GM19351 (cell line): ENCODE measurements around the gene EFCAB8.

Experiments
- ATAC-seq: cut with Tn5 transposase; IDR thresholded peaks from one replicate; pipeline ENCODE4 v1.9.1; 2021; ENCODE audit warnings: mild to moderate bottlenecking, moderate library complexity; ENCODE audit not compliant: unreplicated experiment

Gene EFCAB8

DNA sequence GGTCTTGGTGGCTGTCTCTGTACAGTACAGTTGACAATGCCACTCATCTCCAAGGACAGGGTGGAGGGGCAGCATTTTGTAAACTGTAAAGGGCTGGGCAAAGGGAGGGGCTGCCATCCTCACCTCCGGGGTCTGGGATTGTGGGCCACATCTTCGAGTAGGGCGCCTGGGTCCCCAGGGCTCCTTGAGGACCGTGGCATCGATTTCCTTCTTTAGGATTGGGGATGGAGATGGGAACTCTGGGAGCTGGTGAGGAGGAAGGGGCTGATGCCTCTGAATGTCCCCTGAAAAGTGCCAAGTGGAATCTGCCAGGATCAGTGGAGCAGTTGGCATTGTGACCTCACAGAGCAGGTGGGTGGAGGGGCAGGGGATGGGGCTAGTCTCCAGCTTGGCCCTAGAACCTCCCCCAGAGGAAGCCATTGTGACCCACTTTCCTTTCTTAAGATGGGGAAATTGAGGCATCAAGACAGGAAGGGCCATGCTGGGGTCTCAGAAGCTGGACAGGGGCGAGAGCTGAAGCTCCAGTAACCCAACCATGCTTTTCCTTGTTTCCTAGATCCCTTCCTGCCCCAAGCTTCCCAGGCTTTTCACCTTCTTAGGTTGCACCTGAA is 145.5 kb downstream of the EFCAB8 start, which contains the start of gene SUN5:
TSS of gene SUN5 (minus strand) at position 293 of the 611 bp plus-strand sequence. CDS start at position 200, 93 bp downstream.
- no peak for ATAC-seq

DNA sequence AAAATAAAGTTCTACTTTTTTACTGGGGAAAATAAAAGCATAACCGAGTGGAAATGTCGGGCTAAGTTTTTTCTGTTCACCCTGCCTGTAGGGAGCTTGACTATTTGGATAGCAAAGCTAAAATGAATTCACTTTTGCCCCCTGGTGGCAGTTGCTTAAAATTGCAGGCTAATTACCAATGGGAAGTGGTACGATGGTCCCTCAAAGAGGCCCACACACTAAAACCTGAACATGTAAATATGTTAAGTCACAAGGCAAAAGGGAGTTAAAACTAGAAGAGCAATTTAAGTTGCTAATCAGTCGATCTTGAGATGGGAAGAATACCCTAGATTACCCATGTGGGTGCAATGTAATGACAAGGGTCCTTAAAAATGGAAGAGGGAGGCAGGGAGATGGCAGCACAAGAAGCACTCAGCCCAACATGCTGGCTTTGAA is 146.4 kb downstream of the EFCAB8 start:
- ATAC-seq: no peak

DNA sequence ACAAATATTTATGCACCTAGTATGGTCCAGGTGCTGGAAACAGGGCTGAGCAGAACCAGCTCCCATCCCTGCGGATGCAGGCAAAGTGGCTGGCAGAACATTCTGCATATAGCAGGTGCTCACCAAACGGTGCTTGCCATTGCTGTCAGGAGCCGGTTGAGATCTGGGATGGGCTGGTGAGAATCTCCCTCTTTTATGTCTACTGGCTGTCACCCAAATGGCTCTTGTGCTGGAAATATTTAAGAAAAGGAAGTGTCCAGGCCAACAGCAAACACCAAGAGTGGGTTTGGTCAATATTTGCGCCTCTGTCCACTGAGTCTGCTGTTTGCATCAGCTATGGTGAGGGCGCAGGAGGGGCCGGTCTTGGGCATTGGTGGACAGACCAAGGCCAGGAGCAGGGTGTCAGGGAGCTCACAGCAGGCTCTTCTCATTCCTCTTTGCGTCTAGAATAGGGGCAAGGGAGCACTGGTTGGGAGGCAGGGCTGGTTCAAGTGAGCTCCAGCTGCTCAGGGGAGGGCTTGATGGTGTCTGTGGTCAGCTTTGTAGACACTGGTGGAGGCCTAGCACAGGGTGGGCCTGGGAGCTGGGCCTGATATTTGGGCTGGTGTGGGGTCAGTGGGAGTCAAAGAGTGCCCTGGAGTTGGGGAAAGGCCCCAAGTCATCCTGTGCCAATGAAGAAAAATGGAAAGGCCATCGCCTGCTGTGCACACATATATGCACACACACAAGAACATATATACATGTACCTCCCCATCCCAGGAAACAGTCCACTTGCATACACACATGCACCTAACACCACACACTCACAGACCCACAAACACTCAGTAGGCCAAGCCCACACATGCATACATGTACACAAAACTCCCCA is 147.4 kb downstream of the EFCAB8 start:
- no peak for ATAC-seq

DNA sequence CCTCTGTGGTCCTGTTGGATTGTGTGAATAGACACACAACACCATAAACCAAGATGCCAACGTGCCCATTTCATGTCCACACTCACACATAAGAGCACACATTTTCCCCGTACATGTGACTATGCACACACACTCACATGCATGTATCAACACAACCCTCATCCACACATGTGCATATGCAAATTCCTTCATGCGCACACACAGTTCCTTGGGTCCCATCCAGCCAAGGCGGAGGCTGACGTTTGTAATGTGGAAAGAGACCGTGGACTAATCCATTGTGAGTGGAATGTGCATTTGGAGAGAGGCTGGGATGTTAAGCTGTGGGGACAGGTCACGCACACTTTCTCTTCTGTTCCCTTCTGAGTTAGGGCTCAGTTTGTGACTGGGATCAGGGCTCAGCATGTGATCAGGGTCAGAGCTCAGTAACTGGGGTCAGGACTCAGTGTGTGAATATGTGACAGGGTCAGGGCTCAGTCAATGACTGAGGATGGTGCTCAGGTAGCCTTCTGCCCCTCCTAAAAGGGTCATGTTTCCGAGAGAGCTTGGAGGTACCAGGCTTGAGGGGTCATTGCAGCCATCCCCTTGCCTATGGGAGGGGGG is 148.2 kb downstream of the EFCAB8 start:
- ATAC-seq: no peak

DNA sequence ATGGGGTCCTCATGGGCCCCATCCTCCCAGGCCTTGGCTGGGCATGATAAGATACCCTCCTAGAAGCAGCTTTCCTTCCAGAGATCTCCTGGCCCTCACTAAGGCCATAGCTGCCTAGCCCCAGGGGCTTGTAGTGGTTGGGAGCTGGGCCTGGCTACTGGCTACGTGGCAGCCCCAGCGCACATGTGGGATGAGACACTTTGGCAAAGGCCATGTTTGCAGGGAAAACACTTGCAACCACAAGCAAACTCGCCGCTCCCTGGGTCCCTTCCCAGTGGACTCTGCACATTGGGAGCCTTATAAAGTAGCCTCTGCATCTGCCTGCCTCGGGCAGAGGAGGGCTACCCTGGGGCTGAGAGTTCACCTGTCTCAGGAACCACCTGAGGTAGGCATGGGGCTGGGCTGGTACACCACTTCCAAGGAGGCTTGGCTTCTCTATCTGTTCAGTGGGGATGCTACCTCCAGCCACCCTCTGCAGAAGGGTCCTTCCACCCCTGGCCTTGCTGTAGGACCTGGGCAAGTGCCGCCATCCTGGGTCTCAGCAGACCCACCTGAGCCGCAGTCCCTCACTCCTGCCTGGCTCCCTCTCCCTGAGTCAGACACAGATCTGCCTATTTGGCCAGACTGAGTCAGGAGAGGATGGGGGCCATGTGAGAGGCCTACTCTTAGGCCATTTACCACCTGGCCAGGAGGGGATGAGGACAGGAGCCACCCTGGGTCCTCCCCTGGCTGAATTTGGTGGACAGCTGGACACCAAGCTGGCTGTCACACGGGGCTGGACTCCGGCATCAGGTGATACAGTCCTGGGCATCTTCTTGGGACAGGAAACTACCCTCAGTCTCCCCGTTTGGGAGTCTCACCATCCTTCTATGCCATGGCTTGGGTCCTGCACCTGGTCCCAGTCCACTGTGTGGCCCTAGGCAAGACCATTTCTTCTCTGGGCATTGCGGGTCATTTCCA is 148.9 kb downstream of the EFCAB8 start, which contains the start of gene BPIFB2:
TSS of gene BPIFB2 (plus strand) at position 329 of the 960 bp plus-strand sequence. CDS start 871 bp downstream, outside the sequence.
- no peak for ATAC-seq

DNA sequence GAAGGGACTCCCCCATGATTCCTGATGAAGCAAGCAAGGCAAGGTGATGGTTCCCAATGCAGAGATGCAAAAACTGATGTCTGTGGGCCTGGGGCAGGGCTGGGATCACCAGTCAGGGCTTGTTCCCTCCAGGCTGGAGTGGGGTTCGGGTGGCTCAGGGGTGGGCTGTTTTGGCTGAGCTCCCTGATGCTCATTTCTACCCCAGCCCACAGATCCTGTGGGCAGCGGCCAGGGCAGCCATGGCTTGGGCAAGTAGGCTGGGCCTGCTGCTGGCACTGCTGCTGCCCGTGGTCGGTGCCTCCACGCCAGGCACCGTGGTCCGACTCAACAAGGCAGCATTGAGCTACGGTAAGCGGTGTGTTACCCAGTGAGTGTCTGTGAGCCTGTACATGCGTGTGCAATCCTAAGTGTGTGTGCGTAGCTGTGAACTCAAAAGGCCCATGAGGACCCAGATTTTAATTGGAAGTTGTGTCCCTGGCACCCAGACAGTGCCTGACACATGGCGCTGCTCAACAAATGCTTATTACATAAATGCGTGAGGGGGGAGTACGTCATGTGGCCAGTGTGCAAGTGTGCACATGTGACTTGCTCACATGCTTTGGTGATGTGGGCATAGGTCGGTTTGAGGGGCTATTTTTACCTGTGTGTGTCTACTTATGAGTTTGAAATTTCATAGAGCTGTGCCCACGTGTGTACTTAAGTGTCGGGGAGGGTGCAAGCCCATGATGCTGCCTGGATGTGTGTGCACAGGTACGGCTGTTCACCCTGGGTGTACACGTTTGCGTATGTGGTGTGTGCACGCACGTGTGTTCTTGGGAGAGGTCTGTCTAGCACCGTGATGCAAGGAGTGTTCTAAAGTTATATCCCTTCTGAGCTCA is 149.9 kb downstream of the EFCAB8 start:
- no peak for ATAC-seq

DNA sequence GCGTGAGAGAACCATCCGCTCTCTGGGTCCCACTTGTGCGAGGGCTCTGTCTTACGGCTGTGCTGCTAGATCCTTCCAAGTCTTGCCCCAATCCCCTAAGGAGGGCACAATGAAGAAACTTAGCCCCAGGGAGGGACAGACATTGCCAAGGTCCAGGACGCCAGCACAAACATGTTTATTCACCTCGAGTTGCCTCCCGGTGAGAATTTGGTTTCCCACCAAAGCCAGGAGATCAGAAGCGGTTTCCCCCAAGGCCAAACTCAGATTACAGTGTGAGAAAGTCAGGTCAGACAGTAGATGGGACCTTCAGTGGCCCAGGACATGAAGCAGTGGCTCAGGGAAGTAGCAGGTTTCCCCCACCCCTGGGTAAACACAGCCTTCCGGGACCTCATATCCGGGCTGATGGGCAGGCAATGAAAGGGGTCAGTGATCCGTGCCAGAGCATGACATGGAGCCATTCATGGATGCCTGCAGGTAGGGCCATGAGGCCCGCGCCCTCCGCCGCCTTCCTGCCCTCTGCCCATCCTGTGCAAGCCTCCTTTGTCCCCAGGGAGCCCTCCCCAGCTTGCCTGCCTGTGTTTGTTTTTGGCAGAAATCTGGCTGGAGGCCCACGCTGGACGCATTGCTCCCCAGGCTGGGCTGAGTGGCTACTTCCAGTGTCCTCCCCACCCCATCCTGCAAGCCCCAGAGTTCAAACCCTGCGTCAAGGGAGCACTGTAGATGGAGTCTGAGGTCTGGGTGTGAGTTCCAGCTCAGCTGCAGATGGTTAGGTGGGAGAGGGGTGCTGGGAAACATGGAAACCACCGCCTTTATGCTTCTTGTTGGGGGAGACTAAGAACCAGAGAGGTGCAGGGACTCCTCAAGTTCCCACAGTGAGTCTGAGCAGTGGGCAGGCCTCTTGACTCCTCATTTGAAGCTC is 150.8 kb downstream of the EFCAB8 start:
- ATAC-seq: no peak

DNA sequence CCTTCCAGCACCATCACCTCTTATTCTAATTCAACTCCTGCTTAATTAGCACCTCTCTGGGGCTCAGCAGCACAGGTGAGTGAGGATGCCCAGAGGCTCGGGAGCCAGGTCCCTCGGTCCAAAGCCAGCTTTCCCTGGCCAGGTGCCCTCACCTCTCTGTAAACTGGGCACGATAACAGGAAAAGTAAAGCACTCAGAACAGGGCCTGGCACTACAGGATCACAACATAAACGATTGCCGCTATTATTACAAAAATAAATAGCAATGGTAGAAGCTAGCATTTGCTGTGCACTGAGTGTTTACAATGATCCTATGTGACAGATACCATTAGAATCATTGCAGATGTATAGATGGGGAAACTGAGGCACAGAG is 151.4 kb downstream of the EFCAB8 start:
- no peak for ATAC-seq

DNA sequence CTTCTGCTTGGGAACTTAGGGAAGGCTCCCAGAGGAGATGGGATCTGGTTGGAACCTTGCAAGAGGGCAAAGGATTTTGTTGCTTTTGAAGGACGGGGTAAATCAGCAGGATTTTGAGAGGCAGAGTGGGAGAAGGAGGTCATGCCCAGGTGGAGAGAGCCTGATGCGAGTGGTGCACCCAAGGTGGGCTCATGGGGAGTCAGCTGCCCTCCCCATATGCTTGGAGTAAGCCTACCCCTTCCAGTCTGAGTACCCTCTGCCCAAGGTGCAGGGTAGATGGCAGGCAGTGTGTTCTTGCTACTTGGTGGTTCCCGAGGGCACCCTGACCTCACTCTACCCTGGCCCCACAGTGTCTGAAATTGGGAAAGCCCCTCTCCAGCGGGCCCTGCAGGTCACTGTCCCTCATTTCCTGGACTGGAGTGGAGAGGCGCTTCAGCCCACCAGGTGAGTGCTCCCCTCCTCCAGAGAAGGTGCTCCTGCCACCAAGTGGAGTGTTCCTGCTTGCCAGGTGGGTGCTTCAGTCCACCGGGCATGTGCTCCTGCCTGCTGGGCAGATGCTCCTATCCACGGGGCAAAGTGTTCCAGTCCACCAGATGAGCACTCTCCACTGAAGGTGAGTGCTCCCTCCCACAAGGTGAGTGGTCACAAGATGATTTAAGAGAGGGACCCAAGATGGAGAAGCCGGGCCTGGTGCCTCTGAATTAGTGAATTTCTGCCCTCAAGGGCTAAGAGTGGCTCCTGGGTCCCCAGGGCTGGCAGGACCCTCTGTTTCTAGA is 152.1 kb downstream of the EFCAB8 start:
- ATAC-seq: no peak
